DND-41 (cell line): Measurements from ENCODE around the gene FLII.

Experiments used
- CTCF ChIP-seq: IDR thresholded peaks from 2 replicates; pipeline ENCODE4 v1.5.1; 2012; ENCODE audit warnings: borderline replicate concordance, low read length, moderate library complexity, mild to moderate bottlenecking; ENCODE audit not compliant: poor library complexity, severe bottlenecking; ENCODE audit errors: extremely low read depth
- EZH2 ChIP-seq: IDR thresholded peaks from 3 replicates; pipeline ENCODE4 v1.6.1; 2012; ENCODE audit warnings: borderline replicate concordance, low read depth, mild to moderate bottlenecking, moderate library complexity, low read length, inconsistent platforms; ENCODE audit not compliant: severe bottlenecking

- TF ChIP-seq CTCF (no peak), EZH2 (no peak)
Observed at GRCh38 chr17:18213666-18214270, 44.8 kb downstream of the FLII start.
